Hematopoietic multipotent progenitor cell treated with erythropoietin and hydrocortisone succinate and interleukin-3 and kit ligand, for 8 days (in vitro differentiated cells): ENCODE results near the gene SURF4.
"Not testable (repeated sequence)": the region's sequence is repeated elsewhere in the genome, so short reads cannot be mapped to it uniquely, and the experiment has no call there.

Experiments used
- DNase-seq: peaks from one replicate; pipeline ENCODE4 v3.0.0-alpha.2; 2015

SURF4 gene

GRCh38 chr9:133397370-133397769 is 21.5 kb upstream of the SURF4 start:
- no peak for DNase-seq

DNA sequence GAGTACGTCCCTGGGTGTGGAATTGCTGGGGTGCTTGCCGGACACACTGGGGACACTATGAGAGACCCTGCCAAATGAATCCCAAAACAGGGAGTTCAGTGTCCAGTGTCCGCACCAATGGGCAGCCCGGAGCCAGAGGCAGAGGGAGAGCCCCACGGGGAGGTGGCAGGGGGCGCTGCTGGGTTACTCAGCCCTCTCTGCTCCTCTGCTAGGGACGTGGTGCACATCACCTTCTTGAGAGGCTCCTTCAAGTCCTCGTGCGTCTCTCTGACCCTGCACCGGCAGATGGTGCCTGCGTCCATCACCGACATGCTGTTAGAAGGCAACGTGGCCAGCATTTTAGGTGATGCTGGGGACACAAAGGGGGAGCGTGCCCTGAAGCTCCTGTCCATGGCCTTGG is 21.1 kb upstream of the SURF4 start:
- no peak for DNase-seq

- no peak for DNase-seq
Measured at GRCh38 chr9:133394687-133395271, 18.9 kb upstream of the SURF4 start.

GRCh38 chr9:133393399-133393798 is 17.5 kb upstream of the SURF4 start:
- DNase-seq: no peak

DNA sequence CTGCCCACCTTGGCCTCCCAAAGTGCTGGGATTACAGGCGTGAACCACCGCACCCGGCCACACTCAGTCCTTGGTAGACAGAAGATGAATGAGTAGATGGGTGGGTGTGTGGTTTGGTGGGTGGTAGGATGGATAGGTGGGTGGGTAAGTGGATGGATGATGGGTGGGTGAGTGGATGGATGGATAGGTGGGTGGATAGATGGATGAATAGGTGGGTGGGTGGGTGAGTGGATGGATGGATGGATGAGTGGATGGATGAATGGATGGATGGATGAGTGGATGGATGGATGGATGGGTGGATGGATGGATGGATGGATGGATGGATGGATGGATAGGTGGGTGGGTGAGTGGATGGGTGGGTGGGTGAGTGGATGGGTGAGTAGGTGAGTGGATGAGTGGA is 16.4 kb upstream of the SURF4 start:
- not testable (repeated sequence) for DNase-seq

DNA sequence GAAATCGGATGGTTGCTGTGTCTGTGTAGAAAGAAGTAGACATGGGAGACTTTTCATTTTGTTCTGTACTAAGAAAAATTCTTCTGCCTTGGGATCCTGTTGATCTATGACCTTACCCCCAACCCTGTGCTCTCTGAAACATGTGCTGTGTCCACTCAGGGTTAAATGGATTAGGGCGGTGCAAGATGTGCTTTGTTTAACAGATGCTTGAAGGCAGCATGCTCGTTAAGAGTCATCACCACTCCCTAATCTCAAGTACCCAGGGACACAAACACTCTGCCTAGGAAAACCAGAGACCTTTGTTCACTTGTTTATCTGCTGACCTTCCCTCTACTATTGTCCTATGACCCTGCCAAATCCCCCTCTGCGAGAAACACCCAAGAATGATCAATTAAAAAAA is 15.6 kb upstream of the SURF4 start:
- not testable (repeated sequence) for DNase-seq

- no peak for DNase-seq
Measured at GRCh38 chr9:133390713-133391112, 14.9 kb upstream of the SURF4 start.

- DNase-seq: no peak
Measured at GRCh38 chr9:133389562-133389961, 13.7 kb upstream of the SURF4 start.

DNA sequence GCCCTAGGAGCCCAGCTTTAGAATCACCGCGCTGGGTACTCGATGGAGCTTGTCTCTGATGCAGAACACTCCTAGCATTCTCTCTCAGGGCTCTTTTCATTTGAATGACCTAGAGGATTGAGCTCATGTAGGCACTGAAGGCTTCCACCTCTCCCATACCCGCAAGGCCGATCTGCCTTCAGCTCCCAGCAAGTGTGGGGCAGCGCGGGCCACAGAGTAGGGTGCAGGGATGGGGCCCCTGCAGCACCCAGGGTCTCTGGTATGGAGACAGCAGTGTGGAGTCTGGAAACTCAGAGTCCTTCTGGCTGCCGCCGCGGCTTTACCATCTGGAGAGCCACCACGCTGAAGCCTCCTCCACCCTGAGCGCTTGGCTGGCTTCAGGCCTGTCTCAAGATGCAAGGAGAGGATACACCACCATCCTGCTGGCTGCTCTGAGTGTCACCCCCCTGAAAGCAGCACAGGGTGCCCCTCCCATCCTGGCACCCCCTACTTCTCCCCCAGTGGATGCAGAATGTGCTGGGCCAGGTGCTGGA is 13.2 kb upstream of the SURF4 start:
- DNase-seq: no peak

- no peak for DNase-seq
Measured at GRCh38 chr9:133387680-133388079, 11.8 kb upstream of the SURF4 start.

DNA sequence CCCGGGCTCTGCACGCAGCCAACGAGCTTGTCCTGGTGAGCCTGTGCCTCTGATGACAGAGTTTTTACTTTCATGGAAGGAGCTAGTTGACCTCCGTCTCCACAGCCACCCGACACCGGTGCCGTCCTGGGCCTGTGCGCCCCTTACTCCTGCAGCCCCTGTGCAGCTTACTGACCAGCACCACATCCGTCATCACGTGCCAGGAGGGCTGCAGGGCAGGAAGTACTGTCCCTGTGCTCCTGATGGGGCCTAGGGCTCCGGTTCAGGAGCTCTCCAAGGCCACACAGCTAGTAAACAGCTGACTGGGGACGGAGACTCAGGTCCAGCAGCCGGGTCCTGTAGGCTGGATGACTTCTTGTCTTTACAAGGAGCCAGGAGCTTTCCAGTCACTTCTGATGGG is 10.5 kb upstream of the SURF4 start:
- DNase-seq: no peak

GRCh38 chr9:133385452-133385851 is 9.6 kb upstream of the SURF4 start:
- DNase-seq: no peak

GRCh38 chr9:133384736-133385321 is 9.0 kb upstream of the SURF4 start:
- no peak for DNase-seq

DNA sequence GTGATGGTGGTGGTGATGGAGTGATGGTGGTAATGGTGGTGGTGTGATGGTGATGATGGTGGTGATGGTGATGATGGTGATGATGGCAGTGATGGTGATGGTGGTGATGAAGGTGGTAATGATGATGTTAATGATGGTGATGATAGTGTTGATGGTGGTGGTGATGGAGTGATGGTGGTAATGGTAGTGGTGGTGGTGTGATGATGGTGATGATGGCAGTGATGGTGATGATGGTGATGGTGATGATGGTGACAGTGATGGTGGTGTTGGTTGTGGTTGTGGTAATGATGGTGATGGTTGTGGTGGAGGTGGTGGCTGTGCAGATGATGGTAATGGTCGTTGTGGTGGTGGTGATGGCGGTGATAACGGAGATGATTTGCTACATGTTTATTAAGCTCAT is 7.6 kb upstream of the SURF4 start:
- no peak for DNase-seq

DNA sequence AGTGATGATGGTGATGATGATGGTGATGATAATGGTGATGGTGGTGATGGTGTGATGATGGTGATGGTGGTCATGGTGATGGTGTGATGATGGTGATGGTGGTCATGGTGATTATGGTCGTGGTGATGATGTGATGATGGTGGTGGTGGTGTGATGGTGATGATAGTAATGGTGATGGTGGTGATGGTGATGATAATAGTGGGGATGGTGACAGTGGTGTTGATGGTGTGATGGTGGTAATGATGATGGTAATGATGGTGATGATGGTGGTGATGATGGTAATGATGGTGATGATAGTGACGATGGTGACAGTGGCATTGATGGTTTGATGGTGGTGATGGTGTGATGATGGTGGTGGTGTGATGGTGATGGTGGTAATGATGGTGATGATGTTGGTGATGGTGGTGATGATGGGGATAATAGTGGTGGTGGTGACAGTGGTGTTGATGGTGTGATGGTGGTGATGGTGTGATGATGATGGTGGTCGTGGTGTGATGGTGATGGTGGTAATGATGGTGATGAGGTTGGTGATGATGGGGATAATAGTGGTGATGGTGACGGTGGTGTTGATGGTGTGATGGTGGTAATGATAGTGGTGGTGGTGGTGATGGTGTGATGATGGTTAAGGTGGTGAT is 6.8 kb upstream of the SURF4 start:
- no peak for DNase-seq

- DNase-seq: no peak
Measured at GRCh38 chr9:133380734-133381133, 4.9 kb upstream of the SURF4 start.

GRCh38 chr9:133379153-133380086 is 3.6 kb upstream of the SURF4 start:
- no peak for DNase-seq

- peak; percentile 48 for DNase-seq
Measured at GRCh38 chr9:133378408-133378962, 2.6 kb upstream of the SURF4 start.

DNA sequence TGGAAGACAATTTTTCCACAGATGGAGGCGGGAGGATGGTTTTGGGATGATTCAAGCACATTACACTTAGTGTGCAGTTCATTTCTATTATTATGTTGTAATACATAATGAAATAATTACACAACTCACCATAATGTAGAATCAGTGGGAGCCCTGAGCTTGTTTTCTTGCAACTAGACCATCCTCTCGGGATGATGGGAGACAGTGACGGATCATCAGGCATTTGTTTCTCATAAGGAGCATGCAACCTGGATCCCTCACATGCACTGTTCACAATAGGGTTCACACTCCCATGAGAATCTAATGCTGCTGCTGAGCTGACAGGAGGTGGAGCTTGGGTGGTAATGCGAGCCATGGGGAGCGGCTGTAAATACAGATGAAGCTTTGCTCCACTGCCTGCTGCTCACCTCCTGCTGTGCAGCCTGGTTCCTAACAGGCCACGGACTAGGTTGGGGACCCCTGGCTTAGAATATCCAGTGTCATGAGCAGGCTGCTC is 1.9 kb upstream of the SURF4 start:
- DNase-seq: peak; percentile 38

- not testable (repeated sequence) for DNase-seq
Measured at GRCh38 chr9:133377280-133377679, 1.4 kb upstream of the SURF4 start.

DNA sequence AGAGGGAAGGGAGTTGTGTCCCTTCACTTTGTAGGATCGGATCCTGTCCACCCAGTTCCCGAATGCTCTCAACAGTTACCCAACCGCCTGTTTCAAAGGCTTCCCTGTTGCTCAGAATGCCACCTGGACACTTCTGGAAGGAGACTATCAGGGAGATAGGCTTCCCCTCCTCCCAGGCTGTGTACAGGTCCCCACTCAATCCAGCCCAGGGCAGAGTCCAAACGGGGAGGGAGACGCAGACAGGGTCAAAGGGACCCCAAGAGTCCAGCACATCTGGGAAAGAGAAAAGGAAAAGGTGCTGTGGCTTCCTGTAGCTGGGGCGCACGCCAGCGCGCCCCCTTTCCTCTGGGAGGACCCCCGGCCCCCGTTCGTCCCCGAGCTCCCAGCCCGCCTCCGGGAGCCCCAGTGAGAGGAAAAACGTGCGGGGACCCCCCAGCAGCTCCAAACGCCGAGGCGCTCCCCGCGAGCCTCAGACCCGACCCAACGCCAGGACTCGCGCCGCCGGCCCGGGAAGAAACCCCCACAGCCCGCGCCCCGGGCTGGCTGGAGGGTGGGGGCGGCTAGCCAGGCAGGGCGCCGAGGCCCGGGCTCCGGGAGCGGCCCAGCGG is 640 bp downstream of the SURF4 start:
- DNase-seq: peak; percentile 51

- DNase-seq: peak; percentile 68
Measured at GRCh38 chr9:133374612-133375115, 1.2 kb downstream of the SURF4 start.
